GM18498 (cell line): ENCODE data around the gene TMCO4.
"Not testable (repeated sequence)": the region's sequence is repeated elsewhere in the genome, so short reads cannot be mapped to it uniquely, and the experiment has no call there.

Experiments used
- ATAC-seq: cut with Tn5 transposase; IDR thresholded peaks from one replicate; pipeline ENCODE4 v1.9.1; 2021; ENCODE audit warnings: mild to moderate bottlenecking, moderate library complexity; ENCODE audit not compliant: unreplicated experiment

The TMCO4 gene

DNA sequence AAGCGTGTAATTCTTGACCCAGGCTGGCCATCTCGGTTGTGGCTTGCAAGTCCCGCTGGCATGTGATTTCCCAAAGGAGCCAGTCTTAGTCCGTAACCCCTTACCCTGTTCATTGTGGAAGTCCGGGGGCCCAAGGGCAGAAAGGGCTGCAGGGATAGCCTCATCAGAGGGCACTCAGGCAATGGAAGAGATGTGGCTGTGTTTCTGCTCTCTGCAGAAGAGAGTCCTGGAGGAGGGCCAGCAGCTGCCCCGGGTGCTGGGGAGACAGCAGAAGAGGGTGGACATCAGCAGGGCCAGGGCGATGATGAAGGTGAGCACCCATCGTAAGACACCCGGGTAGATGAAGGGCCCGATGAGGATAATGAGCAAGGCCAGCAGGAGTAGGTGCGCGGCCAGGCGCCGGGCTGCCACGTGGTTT is 14.5 kb upstream of the TMCO4 start:
- no peak for ATAC-seq

DNA sequence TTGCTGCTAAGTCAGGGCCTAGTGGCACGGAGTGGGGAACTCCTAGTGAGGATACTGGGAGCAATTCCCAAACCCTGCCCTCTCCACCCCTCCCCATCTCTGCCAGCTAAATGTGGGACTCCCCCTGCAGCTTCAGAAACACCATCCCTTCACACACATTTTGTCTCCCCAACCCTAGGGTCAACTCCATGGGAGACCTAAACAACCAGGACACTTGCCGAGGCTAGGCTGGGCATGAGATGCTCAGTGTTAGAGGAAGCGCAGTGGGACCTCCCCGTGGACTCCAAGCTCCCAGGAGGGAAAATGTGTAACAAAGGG is 13.9 kb upstream of the TMCO4 start:
- ATAC-seq: no peak

- no peak for ATAC-seq
These were observed 13.3 kb upstream of the TMCO4 start for GRCh38 chr1:19812875-19813642.

DNA sequence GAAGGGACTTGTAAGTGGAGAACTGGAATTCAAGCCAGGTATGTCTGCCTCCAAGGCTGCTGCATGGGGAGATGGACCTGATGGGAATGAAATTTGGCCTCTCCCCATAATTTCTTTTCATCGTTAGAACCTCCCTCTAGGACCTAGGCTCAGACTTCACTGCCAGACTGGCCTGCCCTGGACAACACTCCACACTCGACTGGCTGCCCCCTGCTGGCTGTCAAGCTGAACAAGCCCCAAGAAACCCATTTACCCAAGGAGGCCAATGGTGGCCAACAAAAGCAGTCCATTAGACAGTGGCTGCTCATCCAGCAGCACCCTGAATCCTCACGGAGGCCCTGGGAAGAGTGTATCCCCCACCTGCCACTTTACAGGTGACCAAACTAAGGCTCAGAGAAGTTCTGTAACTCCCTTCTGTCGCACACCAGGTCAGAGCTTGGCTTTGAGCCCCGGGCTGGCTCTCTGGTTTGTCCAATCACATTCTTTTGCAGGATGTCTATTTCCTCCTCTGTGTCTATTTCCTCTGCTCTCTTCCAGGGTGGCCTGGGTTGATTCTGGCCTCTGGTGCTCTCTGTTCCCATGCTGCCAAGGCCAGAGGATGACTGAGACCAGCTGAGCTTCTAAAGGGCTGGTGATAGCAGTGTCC is 11.6 kb upstream of the TMCO4 start:
- no peak for ATAC-seq

- no peak for ATAC-seq
These were observed 9.5 kb upstream of the TMCO4 start for GRCh38 chr1:19809044-19809750.

GRCh38 chr1:19808351-19808750 is 8.6 kb upstream of the TMCO4 start:
- no peak for ATAC-seq

- no peak for ATAC-seq
These were observed 5.1 kb upstream of the TMCO4 start for GRCh38 chr1:19804831-19805251.

- ATAC-seq: no peak
These were observed 2.6 kb upstream of the TMCO4 start for GRCh38 chr1:19802269-19802668.

GRCh38 chr1:19800076-19800804 is 524 bp upstream of the TMCO4 start:
- peak; percentile 51 for ATAC-seq

DNA sequence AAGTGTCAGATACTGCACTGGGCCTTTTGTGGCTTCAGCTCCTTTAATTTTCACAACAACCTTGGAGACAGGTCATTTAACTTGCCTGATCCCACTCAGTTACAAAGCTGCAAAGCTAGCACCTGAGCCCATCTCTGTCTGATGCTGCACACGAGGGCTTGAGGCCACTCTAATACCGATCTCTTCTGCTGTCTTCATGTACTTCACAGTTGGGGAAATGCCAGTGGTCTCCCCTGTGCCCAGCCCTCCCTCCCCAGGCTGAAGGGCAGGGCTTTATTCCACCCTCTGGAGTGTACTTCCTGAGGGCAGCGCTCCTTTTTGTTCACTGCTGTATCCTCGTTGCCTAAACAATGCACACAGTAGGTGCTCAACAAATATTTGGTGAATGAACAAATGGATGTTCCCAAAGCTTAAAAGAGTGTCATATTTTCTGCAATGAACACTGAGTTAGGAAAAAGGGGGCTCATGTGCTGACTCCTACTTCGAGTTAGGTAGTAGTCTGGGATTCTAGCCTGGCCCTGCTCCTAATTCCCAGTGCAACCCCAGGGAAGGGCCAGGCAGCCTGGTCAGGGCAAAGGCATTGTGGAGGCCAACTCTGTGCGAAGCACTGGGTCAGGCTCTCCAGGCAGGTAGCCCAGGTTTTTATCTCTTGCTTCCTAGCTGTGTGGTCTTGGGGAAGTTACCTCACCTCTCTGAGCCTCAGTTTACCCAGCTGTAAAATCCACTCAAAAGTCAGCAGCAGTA is 1.1 kb downstream of the TMCO4 start:
- ATAC-seq: no peak

- ATAC-seq: no peak
These were observed 1.9 kb downstream of the TMCO4 start for GRCh38 chr1:19797827-19798226.

- no peak for ATAC-seq
These were observed 5.1 kb downstream of the TMCO4 start for GRCh38 chr1:19794583-19794982.

GRCh38 chr1:19793360-19794046 is 6.2 kb downstream of the TMCO4 start:
- no peak for ATAC-seq

DNA sequence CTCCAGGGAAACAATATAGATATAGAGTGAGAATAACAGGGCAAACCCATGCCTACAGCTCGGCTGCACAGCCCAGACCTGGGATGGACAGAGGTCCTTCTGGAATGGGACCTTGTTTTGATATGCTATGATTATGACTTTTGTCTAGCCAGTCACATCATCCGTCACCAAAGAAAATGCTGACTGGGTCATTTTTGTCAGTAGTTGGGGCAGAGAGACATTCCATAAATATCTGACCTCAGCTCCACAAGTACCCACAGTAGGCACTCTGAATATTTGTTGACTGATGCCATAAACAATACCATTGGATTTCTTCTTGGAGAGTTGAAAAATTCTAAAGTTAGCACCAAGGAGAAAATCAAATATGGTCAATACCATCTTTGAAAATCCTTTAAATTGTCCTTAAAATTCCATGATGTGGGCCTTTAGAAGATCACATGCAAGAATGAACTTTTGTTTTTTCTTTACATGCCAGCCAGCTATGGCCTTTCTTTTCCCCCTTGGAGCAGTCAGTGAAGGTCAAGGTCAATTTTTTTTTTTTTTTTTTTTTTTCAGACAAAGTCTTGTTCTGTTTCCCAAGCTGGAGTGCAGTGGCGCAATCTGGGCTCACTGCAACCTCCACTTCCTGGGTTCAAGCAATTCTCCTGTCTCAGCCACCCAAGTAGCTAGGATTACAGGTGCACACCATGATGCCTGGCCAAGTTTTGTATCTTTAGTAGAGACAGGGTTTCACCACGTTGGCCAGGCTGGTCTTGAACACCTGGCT is 7.3 kb downstream of the TMCO4 start:
- ATAC-seq: no peak

GRCh38 chr1:19790061-19790975 is 9.4 kb downstream of the TMCO4 start:
- not testable (repeated sequence) for ATAC-seq

GRCh38 chr1:19786988-19787423 is 12.7 kb downstream of the TMCO4 start:
- no peak for ATAC-seq

DNA sequence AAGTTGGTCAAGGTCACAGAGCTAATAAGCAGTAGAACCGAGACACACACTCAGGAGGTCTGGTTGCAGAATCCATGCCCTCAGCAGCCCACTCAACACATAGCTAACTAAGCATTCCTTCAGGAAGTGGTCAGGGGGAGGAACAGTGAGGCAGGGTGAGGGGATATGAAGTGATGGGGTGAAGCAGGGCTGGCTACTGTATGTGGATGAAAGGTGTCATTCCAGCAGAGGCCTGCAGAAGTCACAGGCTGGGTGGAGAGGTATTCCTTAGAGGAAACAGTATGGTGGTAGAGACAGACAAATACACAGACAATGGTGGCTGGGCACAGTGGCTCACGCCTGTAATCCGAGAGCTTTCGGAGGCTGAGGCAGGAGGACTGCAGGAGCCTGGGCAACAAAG is 14.1 kb downstream of the TMCO4 start:
- ATAC-seq: no peak

GRCh38 chr1:19780267-19780877 is 19.3 kb downstream of the TMCO4 start:
- ATAC-seq: no peak
